Measurements from ENCODE around the gene IFFO2. TPM values are rescaled to one million over a fixed set of nuclear protein-coding genes. Genes with fewer than 3 reads are reported as not detected.

Gene IFFO2
- total RNA-seq, 1 donor from 2014 or later = 5.4 TPM

DNA sequence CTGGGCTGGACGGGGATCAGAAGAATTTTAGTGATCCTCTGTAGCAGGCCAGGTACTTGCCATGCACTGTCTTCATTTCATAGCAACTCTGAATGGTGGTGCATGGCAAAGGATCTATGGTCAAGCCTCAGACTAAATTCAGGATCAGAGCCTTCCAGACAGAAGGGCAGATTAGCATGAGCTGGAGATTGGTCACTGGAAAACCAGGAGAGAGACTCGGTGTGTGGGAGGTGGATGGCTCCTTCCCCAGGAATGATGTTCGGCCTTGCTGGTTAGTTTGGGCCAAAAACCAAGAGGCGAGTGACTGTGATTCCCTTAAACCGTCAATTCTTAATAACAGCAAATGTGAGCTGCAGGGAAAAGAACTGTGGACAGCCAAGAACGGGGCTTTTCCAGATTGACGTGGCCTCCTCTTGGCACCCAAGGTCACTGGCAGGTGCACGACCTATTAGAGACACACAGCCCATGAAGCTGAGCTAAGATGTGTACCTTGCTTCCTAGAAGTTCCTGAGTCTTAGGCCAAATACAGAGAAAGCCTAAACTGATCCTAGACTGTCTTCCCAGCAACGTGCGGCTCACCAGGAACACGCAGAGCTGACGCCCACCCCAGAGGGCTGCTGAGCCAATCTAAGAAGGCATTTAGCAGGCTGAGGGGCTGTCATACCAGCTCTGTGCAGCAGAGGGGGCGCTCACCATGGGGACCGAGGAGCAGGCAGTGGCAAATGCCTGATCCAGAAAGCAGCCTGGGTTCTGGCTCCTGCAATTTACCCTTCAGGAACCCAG, 72.6 kb downstream of the IFFO2 start:
- intact Hi-C loops (cut with DNase I) = no loop called here
- ATAC-seq = peak; percentile 76
- DNase-seq (ENCODE audit: low spot score) = peak; percentile 86

DNA sequence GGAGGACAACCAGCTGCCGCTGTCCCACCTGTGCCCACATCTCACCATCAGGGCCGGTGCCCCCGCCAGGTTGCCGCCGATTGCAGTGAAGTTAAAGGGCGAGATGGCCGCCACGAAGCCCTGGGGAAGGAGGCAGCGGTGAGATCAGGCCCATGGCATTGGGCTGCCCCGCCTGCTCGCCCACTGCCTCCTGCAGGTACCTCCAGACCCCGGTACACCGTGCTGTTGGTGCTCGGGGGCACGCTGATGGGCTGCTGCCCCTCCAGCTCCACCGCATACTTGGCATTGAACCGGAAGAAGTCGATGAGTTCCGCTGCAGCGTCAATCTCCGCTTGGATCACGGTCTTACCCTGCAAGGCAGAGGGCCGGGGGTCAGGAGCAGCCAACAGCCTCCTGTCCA, 73.4 kb downstream of the IFFO2 start:
- DNase-seq (ENCODE audit: low spot score) (no peak), ATAC-seq (no peak)
- intact Hi-C loops (cut with DNase I) = no loop called here

DNA sequence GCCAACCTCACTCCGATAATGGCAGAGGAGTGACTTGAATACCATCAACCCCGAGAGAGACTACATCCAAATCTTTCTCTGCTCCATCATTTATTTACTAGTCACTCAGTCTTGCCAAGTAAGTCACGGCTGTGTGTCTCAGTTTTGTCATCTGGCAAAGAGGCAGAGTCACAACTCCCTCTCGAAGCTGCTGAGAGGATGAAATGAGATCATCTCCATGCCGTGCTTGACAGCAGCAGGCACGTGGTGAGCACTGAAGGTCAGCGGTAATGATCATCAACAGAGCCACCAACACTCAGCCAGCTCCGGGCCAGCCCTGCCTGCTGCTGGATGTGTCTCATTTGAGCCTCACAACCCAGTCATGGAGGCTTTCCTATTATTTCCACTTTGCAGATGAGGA, 74.0 kb downstream of the IFFO2 start:
- intact Hi-C loops (cut with DNase I) = no loop called here
- ATAC-seq = no peak
- DNase-seq (ENCODE audit: low spot score) = no peak

DNA sequence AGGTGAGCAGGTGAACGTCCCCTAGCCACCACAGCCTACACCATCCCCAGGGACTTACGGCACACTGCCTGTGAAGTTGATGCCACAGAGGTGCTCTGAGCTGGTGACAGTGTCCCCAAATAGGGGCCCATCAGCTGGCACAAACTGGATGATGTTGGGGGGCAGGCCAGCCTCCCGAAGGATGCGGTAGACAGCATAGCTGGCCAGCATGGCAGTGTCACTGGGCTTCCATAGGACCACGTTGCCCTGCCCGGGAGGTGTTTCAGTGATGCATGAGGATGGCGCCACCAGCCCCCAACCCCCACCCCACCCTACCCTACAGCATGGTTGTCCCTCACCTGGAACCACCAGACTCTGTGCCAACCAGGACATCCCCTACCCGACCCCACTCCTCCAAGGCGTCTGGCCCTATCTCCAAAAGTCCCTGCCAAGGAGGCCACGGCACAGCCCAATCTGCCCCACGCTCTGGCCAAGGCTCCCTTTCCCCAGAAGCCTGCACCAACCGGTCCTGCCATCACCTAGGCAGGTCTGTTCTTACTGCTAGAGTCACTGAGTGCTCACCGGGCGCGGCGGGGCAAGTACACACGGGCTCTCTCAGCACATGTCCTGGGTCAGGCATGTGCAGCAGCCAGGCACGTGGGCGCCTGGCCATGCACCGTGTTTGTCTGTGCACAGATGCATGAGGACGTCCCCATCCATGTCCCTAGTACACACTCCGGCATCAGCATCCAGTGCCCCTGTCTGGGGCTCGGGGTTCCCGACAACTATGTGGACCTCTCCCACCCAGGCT, 74.6 kb downstream of the IFFO2 start:
- intact Hi-C loops (cut with DNase I) = no loop called here
- DNase-seq (ENCODE audit: low spot score) (no peak), ATAC-seq (no peak)

DNA sequence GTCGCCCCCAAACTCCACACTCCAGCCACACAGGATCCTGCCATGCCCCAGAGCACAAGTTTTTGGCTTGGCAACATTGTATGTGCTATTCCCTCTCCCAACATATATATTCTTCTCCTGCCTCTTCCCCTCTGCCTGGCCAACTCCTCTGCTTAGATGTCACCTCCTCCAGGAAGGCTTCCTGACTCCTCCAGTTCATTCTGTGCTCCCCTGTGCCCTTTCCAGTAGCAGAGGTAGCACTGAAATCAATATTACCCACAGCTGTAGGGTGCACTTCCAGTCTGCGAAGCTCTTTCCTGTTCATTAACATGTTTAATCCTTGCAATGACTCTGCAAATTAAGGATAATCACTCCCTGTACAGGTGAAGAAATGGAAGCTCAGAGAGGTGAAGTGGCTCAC, 75.3 kb downstream of the IFFO2 start:
- intact Hi-C loops (cut with DNase I) = no loop called here
- ATAC-seq (no peak), DNase-seq (ENCODE audit: low spot score) (no peak)

DNA sequence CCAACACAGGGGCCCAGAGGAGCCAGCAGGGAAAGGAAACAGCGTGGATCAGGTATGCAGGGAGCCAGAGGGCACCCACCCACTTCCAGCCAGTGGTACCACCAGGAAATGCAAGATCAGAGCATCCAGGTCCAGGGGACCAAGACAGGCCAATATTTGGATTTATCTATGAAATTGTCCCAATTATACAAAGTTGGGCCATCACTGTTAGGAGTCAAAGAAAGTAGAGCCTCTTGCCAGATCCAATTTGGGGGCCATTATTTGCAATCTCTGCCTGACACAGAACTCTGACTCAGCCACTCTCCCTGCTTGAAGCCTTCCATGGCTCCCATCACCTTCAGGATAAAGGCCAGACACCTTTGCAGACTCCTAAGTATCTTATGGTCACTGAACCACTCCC, 75.9 kb downstream of the IFFO2 start:
- intact Hi-C loops (cut with DNase I) = no loop called here

DNA sequence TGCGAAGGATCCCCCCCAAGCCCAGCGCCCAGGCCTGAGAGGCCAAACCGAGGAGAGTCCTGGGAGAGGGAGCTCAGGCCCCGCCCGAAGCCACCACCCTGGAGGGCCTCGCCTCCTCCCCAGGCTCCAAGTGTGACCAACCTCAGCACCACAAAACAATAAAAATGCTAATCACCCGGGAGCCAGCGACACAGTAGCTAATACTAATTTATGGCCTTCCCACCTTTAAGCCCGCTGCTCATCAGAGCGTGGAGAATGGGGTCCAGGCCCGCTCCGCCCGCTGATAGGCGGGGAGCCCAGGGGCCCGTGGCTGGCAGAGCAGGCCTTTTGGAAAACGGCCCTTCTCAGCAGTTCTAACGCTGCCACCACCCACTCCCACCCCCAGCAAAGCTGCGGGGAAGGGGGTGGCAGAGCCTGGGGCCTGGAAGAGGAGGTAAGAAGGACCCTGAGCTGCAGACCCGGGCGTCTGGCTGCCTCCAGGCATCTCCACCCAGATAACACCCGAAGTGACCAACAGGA, 76.6 kb downstream of the IFFO2 start:
- DNase-seq (ENCODE audit: low spot score) (no peak), ATAC-seq (no peak)
- intact Hi-C loops (cut with DNase I) = no loop called here

More for the DNA sequence above, 75.9 kb downstream of the IFFO2 start:
- ATAC-seq (no peak), DNase-seq (ENCODE audit: low spot score) (no peak)

DNA sequence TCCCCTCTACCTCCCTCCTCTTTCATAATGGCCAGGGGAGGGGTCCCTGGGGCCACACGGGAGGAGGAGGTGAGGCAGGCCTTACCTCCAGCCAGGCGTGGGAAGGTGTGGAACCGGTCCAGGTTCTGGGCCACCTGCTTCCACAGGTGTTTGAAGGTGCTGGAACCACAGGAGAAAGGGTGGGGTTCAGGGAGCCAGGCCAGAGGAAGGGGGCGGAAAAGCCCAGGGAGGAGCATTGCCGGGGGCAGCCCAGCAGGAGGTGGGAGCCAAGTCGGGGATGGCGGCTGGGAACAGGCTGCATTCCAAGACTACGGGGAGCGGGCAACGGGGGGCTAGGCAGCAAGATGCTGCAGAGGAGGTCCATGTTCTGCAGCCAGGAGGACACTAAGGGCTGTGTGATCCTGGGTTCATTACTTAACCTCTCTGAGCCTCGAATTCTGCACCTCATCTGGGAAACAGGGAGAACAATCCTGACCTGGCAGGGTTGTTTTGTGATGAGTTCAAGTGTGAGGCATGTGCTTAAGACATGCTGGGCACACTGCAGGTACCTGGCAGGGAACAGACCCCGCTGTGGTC, 77.2 kb downstream of the IFFO2 start:
- DNase-seq (ENCODE audit: low spot score) (no peak), ATAC-seq (no peak)
- intact Hi-C loops (cut with DNase I) = no loop called here

DNA sequence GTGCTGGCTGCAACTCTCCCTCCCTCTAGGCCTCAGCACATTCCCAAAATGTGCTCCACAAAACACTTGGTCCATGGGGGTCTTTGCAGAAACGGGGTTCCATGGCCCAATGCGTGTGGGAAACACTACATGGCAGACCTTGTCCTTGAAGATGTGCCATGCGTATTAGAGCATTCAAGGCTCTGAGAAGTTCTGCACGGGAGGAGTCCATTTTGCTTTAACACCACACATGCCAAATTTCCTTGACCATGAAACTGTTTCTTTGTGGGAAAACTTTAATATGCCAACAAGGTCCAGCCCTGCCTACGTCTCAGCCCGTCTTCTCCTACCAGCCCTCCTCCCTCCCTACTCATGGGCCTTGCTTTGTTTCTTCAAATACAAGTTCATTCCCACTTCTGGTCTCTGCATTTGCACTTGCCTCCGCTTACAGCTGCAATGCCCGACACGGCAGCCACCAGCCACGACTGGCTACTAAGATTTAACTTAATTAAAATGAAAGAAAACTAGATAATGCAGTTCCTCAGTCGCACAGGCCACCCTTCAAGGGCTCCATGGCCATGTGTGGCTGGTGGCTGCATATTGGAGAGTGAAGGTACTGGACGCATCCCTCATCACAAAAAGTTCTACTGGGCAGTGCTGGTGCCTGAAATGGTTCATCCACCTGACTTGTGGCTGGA, 77.8 kb downstream of the IFFO2 start:
- intact Hi-C loops (cut with DNase I) = no loop called here
- DNase-seq (ENCODE audit: low spot score) (no peak), ATAC-seq (no peak)

DNA sequence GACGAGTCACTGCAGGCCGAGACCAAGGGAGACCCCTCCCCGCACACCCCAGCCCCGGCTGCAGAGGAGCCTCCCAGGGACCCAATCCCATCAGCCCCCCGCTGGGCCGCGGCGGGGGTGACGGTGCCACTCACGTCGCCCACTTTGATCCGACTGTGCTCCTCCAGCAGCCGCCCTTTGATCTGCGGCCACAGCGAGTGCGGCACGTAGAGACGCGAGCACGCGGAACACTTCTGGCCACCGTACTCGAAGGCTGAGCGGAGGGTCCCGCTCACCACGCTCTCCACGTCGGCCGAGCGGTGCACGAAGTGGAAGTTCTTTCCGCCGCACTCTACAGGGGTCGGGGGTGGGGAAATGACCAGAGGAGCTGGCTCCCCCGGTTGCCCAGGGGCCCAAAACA, 79.2 kb downstream of the IFFO2 start:
- DNase-seq (ENCODE audit: low spot score) (no peak), ATAC-seq (no peak)
- intact Hi-C loops (cut with DNase I) = no loop called here

DNA sequence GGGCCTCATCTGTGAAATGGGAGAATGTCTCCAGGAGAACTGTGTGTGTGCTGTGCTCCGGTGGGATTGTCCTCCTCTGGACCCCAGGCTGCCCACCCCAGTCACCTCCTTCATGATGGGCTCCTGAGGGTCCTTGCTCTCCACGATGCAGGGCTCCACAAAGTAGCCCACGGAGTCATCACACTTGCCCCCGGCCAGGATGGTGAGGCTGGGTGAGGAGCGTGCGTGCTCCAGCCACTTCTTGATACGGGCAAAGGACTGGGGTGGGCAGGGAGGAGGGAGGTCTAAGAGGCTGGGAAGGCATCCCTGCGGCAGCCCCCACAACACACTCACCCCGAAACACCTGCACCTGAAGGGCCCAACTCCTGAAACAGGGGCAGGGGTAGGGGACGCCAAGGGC, 80.3 kb downstream of the IFFO2 start:
- no peak for DNase-seq (ENCODE audit: low spot score)
- no peak for ATAC-seq

DNA sequence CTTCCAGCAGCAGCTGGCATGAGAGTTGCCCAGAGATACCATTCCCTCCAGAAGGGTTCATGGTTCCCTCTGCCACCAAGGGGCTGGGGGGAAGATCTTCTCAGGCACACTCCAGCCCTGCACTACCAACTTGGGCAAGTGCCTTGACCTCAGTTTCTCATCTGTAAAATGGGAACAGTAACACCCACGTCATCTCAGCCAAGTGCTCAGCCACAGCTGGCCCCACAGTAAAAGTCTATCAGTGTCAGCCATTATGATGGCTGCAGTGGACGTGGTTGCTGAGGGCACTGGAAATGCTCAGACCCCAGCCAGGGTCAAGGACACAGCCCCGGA, 80.7 kb downstream of the IFFO2 start:
- intact Hi-C loops (cut with DNase I) = no loop called here
- DNase-seq (ENCODE audit: low spot score) = no peak
- ATAC-seq = no peak

More for the DNA sequence above, 80.3 kb downstream of the IFFO2 start:
- intact Hi-C loops (cut with DNase I) = no loop called here

DNA sequence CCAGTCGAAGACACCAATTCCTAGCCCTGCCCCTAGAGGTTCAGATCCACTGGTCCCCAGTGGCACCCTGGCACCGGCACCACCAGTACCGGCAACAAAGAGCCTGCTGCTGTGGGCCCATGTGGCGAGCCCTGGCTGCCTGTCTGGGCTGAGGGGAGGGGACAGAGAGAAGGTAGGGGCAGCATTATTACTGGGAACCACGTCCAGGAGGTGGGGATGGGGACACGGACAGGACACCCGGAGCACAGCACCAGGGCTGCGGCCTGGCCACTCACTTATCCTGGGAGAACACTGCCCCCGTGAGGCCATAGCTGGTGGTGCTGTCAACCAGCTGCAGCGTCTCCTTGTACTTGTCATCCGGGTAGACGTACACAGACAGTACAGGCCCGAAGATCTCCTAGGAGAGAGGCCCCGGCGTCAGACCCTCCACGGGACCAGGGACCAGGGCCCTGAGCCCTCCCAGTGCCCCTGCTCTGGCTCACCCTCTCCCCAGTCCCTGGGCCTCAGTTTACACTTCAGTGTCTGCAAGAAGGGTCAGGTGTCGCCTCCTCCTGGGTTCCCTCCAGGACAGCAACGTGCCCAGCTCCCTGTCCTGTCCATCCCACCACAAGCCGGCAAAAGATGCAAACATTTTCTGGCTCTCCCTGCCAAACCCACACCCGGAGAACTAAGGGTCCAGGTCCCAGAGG, 81.2 kb downstream of the IFFO2 start:
- intact Hi-C loops (cut with DNase I) = no loop called here
- peak; percentile 78 for ATAC-seq
- DNase-seq (ENCODE audit: low spot score) = peak; percentile 87

DNA sequence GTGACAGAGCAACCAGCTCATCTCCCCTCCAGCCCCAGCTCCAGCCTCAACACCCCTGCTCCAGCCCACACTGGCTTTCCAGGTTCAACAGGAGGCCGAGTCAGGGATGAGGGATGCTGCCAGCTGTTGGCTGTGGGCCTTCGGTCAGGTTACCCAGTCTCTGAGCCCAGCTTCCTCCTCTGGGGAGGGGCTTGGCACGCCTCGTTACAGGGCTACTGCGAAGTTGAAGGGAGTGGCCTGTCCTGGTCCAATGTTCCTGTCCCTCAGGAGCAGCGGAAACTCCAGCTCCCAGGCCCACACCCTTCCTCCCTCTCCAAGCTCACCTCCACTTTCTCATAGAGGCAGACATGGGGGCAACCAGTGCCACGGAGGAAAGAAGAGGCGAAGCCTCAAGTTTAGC, 81.9 kb downstream of the IFFO2 start:
- DNase-seq (ENCODE audit: low spot score) = no peak
- ATAC-seq = peak; percentile 25
- intact Hi-C loops (cut with DNase I) = no loop called here

DNA sequence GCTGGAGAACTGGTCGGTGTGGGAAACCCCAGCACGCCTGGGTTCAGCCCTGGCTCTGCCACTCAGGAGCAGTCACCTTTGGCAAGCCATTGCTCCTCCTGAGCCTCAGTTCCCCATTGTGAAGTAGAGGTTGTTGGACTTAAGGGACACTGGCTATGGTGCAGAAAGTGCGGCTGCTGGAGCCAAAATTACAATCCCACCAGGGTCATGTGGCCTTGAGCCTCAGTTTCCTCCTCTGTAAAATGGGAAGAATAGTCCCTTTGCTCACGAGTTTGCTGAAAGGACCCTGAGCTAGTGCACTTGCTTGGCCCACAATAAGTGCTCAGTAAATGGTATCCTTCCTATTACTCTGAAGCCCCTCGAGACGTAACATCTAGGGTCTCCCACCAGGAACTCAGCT, 82.4 kb downstream of the IFFO2 start:
- ATAC-seq (no peak), DNase-seq (ENCODE audit: low spot score) (no peak)
- intact Hi-C loops (cut with DNase I) = no loop called here

DNA sequence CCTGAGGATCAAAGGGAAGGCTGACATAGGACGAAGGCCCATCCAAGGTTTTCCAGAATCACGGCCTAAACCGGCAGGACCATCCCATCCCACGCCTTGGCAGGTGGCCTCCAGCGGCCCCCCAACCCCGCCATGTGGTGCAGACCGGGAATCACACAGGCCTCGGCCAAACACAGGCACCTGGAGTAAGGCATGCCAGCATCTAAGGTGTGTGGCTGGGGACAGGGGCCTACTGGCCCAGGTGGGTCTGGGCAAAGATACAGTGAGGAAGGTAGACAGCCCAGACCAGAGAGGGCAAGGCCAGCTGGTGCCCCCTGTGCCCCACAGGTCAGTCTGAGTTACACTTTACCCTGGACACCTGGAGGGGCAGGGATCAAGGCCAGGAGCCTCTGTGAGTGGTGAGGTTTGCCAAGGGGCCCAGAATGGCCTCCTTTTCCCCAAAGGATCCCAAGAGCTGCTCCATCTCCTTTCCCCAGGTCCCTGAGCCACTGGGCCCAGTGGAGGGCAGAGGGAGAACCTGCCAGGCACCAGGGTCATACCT, 84.3 kb downstream of the IFFO2 start:
- no peak for DNase-seq (ENCODE audit: low spot score)
- intact Hi-C loops (cut with DNase I) = no loop called here
- ATAC-seq = no peak

DNA sequence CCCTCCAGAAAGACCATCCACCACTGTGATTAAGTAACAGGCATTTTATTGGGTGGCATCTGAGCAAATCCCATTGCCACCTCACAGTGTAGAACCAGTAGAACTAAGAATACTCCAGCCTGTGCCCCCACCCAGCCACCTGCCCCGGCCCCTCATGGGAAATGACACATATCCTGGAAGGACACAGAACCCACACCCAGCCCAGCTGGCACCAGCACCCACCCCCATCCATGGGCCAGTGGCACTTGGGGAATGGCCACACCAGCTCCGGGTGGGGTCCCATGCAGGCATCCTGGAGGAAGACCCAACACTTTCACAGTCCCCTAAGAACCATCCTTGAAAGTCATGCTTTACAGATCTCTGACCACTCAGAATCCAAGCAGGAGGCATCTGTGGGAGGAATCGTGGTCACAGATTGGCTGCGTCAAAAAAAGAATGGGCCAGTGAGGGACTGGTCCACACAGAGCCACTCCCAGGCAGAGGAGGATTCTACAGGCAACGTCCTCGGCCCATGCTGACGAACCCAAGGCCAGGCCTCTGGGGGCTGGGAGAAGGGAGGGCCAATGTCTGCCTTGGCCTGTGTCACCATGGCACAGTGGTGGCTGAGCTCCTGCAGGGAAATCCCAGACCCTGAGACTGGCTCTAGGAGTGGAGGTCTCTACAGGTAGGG, 84.9 kb downstream of the IFFO2 start:
- no peak for DNase-seq (ENCODE audit: low spot score)
- intact Hi-C loops (cut with DNase I) = no loop called here

DNA sequence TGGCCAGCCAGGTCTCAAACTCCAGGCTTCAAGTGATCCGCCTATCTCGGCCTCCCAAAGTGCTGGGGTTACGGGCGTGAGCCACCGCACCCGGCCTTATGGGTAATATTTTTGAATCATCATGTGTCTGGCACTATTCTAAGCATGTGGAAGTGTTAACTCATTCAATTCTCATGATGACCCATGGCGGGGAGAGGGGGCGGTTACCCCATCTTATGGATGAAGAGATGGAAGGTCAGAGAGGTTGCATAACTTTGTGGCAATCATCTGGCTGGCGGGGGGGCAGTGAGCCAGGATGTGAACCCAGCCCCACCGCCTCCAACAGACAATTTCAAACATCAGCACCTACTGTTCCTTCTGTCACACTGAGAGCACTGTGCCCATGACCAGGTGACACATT, 85.5 kb downstream of the IFFO2 start:
- ATAC-seq (no peak), DNase-seq (ENCODE audit: low spot score) (no peak)
- intact Hi-C loops (cut with DNase I) = no loop called here

More for the DNA sequence above, 84.9 kb downstream of the IFFO2 start:
- no peak for ATAC-seq
